Activated naive CD8-positive, alpha-beta T cell treated with anti-CD3 and anti-CD28 coated beads, Interleukin-2, amount 50 U/mL, for 24 hours (primary cell): ENCODE results near the gene RPH3AL.
A peak's percentile ranks its signal among the peaks of the same experiment; 100 is the strongest.

ENCODE experiments used
- ATAC-seq: fragments of 150-1000 bp; cut with Tn5 transposase; one replicate; pipeline ENCODE4 v1.10.0; 2021
- DNase-seq: peaks from one replicate; pipeline ENCODE4 v3.0.0; 2021
- H3K27ac Mint-ChIP-seq: one replicate; pipeline ENCODE4 v1.8.0; 2021; ENCODE audit warnings: mild to moderate bottlenecking, mixed read lengths
- H3K27me3 Mint-ChIP-seq: one replicate; pipeline ENCODE4 v1.8.0; 2021; ENCODE audit warnings: mixed read lengths
- H3K36me3 Mint-ChIP-seq: one replicate; pipeline ENCODE4 v1.8.0; 2021; ENCODE audit warnings: low read depth, mixed read lengths
- H3K4me1 Mint-ChIP-seq: one replicate; pipeline ENCODE4 v1.8.0; 2021; ENCODE audit warnings: mixed read lengths
- H3K4me3 Mint-ChIP-seq: one replicate; pipeline ENCODE4 v1.8.0; 2021; ENCODE audit warnings: mild to moderate bottlenecking, moderate library complexity, mixed read lengths
- H3K9me3 Mint-ChIP-seq: one replicate; pipeline ENCODE4 v1.8.0; 2021; ENCODE audit warnings: mixed read lengths

RPH3AL gene, protein sequence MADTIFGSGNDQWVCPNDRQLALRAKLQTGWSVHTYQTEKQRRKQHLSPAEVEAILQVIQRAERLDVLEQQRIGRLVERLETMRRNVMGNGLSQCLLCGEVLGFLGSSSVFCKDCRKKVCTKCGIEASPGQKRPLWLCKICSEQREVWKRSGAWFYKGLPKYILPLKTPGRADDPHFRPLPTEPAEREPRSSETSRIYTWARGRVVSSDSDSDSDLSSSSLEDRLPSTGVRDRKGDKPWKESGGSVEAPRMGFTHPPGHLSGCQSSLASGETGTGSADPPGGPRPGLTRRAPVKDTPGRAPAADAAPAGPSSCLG

DNA sequence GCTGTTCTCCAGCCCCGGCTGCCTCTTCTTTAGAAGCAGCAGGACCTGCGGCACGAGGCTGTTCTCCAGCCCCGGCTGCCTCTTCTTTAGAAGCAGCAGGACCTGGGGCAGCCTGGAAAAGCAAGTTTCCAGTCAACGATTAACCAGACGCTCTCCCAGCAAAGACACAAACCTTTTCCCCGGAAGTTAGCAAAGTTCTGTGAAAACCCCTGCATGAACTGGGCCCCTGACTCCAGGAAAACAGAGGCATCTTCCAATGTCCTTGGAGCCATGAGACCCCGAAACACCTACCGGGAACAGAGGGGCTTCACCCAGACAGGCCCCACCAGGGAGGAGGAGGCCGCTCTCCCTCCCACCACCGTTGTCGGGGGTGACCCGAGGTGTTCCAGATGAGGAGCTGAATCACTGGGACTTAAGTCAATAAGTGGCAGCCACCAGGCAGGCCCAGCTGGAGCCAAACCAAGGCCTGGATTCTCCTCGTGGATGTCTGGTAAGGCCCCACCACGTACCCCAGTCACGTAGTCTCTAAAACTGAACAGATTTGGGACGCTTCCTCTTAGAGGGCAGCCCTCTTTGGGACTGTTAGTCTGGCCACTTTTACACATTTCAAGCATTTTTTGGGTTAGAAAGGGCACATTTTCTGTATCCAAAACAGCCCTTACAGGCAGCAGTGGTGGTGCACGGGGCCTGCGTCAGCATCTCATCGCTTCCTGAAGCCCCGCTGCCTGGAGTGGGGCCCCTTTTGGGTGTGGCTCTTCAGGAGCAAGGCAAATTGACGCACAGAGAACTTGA, at the start of gene RPH3AL:
Gene RPH3AL (minus strand): TSS at position 387 of the 792 bp plus-strand sequence. CDS start 25,264 bp downstream, outside the sequence.
- H3K36me3 Mint-ChIP-seq = peaks cover 2% of the 10 kb centered on the region
- no peaks in the 10 kb centered on the region for H3K4me1 Mint-ChIP-seq
- no peak within 1 kb of the TSS for H3K4me3 Mint-ChIP-seq
- no peak for DNase-seq
- no peak within 1 kb of the TSS for H3K27ac Mint-ChIP-seq
- ATAC-seq = no peak
- H3K27me3 Mint-ChIP-seq = no peaks in the 10 kb centered on the region
- peaks cover 7% of the 10 kb centered on the region for H3K9me3 Mint-ChIP-seq

DNA sequence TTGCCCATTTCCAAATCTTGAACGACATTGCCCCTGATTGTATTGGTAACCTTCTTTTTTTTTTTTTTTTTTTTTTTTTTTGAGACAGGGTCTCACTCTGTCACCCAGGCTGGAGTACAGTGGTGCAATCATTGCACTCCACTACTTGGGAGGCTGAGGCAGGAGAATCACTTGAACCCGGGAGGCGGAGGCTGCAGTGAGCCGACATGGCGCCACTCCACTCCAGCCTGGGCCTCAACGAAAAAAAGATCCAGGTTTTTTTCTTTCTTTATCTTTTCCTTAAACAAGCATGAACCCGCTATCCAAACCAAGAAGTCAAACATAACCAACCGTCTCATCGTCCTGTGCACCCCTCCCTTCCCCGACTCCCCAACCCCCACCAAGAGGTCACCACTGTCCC, 47.6 kb upstream of the RPH3AL start:
- DNase-seq (no peak), ATAC-seq (no peak)
- no peak overlapping the region for H3K4me3 Mint-ChIP-seq
- no peaks in the 10 kb centered on the region for H3K27me3 Mint-ChIP-seq
- no peaks in the 10 kb centered on the region for H3K4me1 Mint-ChIP-seq
- no peak overlapping the region for H3K27ac Mint-ChIP-seq
- no peaks in the 10 kb centered on the region for H3K9me3 Mint-ChIP-seq
- no peaks in the 10 kb centered on the region for H3K36me3 Mint-ChIP-seq

DNA sequence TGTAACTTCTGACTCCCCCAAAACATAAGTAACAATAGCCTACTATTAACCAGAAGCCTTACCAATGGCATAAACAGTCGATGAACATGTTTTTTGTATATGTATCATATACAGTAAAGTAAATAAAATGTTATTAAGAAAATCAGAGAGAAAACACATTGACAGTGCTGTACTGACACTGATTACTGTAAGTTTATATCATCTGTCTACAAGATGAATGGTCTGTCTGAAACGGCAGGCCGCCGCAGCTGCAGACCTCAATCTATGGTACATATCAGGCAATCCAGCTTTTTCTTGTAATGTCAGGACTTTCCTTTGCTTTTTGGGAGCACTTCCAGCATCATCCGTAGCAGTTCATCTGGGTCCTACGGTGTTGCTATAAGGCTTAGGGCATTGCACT, 44.2 kb upstream of the RPH3AL start:
- no peak for ATAC-seq
- H3K27me3 Mint-ChIP-seq = no peaks in the 10 kb centered on the region
- H3K9me3 Mint-ChIP-seq = no peaks in the 10 kb centered on the region
- DNase-seq = no peak
- no peak overlapping the region for H3K4me3 Mint-ChIP-seq
- no peak overlapping the region for H3K27ac Mint-ChIP-seq
- no peaks in the 10 kb centered on the region for H3K4me1 Mint-ChIP-seq
- no peaks in the 10 kb centered on the region for H3K36me3 Mint-ChIP-seq

DNA sequence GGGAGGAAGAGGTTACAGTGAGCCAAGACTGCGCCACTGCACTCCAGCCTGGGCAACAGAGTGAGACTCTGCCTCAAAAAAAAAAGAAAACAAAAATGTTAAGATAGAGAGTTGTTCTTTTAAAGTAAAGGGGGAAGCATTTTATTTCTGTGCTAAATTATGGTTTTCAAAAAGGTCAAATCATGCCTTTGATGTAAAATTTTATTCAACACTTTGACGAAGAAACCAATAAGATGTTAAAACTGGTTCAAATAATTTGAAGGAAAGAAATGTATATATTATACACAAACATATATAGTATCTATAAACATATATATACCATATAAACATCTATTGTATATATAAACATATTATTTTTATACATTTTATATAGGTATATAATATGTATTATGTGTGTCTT, 43.4 kb upstream of the RPH3AL start:
- H3K27ac Mint-ChIP-seq = no peak overlapping the region
- H3K9me3 Mint-ChIP-seq = no peaks in the 10 kb centered on the region
- no peak overlapping the region for H3K4me3 Mint-ChIP-seq
- ATAC-seq = no peak
- H3K4me1 Mint-ChIP-seq = no peaks in the 10 kb centered on the region
- H3K36me3 Mint-ChIP-seq = no peaks in the 10 kb centered on the region
- no peaks in the 10 kb centered on the region for H3K27me3 Mint-ChIP-seq
- DNase-seq = no peak

DNA sequence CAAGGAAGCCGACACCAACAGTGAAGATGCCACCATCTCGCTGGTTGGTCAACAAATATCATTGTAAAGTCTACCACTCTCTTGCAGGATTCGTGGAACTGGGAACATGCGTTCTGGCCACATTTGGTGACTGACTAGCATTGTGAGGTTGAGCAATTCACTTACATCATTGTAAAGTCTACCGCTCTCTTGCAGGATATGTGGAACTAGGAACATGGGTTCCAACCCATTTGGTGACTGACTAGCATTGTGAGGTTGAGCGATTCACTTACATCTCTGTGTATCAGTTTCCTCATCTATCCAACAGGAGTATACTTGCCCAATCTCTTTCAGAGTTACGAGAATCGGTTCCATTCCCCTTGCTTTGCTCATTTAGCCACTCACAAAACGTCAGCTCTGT, 42.6 kb upstream of the RPH3AL start:
- Mint-ChIP-seq H3K9me3 (no peaks in the 10 kb centered on the region), H3K4me3 (no peak overlapping the region), H3K27me3 (no peaks in the 10 kb centered on the region), H3K36me3 (no peaks in the 10 kb centered on the region), H3K4me1 (no peaks in the 10 kb centered on the region), H3K27ac (no peak overlapping the region)
- ATAC-seq (no peak), DNase-seq (no peak)

DNA sequence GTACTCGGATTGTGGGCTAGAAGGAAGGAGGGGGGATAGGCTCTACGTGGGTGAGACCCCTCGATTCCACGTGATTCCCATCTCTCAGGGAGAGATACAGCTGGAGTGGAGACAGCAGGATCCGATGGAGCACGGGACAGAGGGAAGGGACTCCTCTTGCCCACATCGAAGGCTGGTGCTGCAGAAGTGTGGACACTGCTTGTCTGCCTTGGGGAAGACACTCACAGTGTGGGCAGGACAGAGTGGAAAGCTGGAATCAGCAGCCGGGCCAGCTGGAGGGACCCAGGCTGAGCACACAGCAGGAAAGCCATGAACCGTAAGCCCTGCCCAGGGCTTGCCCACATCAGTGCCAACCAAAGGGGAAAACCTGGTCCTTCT, 42.1 kb upstream of the RPH3AL start:
- no peak overlapping the region for H3K4me3 Mint-ChIP-seq
- H3K27me3 Mint-ChIP-seq = no peaks in the 10 kb centered on the region
- H3K36me3 Mint-ChIP-seq = no peaks in the 10 kb centered on the region
- no peaks in the 10 kb centered on the region for H3K4me1 Mint-ChIP-seq
- DNase-seq (no peak), ATAC-seq (no peak)
- no peak overlapping the region for H3K27ac Mint-ChIP-seq
- no peaks in the 10 kb centered on the region for H3K9me3 Mint-ChIP-seq

DNA sequence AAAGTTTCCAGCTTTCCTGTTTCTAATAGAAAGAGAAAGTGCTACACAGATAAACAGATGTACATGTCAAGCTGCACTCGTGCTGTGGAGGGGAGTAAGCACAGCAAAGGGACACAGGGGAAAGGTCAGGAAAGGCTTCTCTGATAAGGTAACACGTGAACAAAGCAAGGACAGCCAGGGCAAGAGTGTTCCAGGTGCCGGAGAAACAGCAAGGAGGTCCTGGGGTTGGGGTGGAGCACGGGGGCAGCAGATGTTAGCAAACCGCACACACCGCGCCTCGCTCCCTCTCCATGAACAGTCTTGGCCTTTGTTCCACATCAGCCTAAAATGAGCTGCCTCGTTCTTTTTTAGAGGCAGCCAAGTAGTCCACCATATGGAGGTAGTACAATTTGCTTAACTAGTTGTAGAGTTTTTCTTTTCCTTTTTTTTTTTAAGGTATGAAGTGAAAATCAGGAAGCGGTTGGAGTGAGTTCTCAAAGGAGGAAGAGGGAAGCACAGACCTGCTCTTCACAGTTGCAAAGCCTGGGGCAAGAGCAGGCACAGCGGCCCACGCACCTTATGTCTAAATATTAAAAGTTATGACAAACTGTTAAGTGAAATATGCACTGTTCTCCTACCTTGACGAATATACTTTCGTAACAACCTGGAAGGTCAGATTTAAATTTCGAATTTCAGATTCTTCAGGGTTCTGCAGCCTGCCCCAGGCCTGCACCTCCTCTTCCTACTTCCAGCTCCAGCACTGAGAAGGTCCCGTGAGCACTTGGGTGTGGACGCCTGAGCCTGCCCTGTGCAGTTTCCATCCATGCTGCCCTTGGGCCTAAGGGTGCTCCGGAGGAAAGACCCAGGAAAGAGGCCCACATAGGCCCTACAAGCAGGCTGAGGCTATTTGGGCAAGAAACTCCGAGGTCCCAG, 41.5 kb upstream of the RPH3AL start:
- H3K27ac Mint-ChIP-seq = no peak overlapping the region
- ATAC-seq (no peak), DNase-seq (no peak)
- H3K27me3 Mint-ChIP-seq = no peaks in the 10 kb centered on the region
- H3K36me3 Mint-ChIP-seq = no peaks in the 10 kb centered on the region
- H3K4me1 Mint-ChIP-seq = no peaks in the 10 kb centered on the region
- no peak overlapping the region for H3K4me3 Mint-ChIP-seq
- H3K9me3 Mint-ChIP-seq = no peaks in the 10 kb centered on the region

DNA sequence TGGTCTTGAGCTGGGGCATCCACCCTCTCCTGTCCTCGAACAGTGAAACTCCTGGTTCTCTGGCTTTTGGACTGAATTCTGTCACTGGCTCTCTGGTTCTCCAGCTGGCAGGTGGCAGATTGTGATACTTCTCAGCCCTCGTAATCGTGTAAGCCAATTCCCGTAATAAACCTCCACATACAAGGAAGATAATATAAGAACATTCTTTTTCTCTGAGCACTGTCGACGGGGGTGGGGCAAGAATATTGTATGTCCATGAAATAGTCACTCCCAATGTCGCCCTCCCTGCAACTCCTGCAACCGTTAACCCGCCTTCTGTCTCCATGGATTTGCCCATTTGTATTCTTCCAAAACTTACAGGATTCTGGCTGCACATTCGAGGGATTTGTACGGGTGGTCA, 39.2 kb upstream of the RPH3AL start:
- ATAC-seq = no peak
- peaks cover 2% of the 10 kb centered on the region for H3K27me3 Mint-ChIP-seq
- peaks cover under 1% of the 10 kb centered on the region for H3K4me1 Mint-ChIP-seq
- no peaks in the 10 kb centered on the region for H3K36me3 Mint-ChIP-seq
- no peak overlapping the region for H3K4me3 Mint-ChIP-seq
- DNase-seq = no peak
- no peaks in the 10 kb centered on the region for H3K9me3 Mint-ChIP-seq
- H3K27ac Mint-ChIP-seq = no peak overlapping the region

DNA sequence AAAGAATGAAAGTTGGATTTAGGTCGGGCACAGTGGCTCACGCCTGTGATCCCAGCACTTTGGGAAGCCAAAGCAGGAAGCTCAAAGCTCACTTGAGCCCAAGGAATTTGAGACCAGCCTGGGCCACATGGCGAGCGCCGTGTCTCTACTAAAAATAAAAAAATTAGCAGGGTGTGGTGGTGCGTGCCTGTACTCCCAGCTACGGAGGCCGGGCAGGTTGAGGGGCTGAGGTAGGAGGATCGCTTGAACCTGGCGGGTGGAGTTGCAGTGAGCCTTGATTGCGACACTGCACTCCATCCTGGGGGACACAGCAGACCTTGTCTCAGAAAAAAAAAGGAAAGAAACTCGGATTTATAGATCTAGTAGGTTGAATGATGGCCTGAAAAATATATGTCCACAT, 37.4 kb upstream of the RPH3AL start:
- no peaks in the 10 kb centered on the region for H3K36me3 Mint-ChIP-seq
- ATAC-seq (no peak), DNase-seq (no peak)
- H3K27me3 Mint-ChIP-seq = peaks cover 5% of the 10 kb centered on the region
- H3K4me1 Mint-ChIP-seq = peaks cover 6% of the 10 kb centered on the region
- H3K9me3 Mint-ChIP-seq = no peaks in the 10 kb centered on the region
- H3K4me3 Mint-ChIP-seq = no peak overlapping the region
- no peak overlapping the region for H3K27ac Mint-ChIP-seq

DNA sequence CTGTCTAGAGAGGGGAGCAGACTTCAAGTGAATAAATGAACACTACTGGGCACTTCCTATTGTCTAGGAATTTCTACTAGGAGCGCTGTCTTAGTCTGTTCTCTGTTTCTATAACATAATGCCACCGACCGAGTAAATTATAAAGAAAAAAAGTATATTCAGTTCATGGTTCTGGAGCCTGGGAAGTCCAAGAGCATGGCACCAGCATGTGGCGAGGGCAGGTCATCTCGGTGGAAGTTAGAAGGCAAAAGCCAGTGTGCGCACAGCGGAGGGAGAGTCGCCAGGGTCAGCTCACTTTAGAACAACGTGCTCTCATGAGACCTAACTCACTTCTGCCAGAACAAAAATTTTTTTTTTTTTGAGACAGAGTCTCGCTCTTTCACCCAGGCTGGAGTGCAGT, 35.5 kb upstream of the RPH3AL start:
- H3K27me3 Mint-ChIP-seq = peaks cover 13% of the 10 kb centered on the region
- H3K36me3 Mint-ChIP-seq = no peaks in the 10 kb centered on the region
- peaks cover 10% of the 10 kb centered on the region for H3K4me1 Mint-ChIP-seq
- ATAC-seq (no peak), DNase-seq (no peak)
- no peaks in the 10 kb centered on the region for H3K9me3 Mint-ChIP-seq
- no peak overlapping the region for H3K4me3 Mint-ChIP-seq
- no peak overlapping the region for H3K27ac Mint-ChIP-seq

DNA sequence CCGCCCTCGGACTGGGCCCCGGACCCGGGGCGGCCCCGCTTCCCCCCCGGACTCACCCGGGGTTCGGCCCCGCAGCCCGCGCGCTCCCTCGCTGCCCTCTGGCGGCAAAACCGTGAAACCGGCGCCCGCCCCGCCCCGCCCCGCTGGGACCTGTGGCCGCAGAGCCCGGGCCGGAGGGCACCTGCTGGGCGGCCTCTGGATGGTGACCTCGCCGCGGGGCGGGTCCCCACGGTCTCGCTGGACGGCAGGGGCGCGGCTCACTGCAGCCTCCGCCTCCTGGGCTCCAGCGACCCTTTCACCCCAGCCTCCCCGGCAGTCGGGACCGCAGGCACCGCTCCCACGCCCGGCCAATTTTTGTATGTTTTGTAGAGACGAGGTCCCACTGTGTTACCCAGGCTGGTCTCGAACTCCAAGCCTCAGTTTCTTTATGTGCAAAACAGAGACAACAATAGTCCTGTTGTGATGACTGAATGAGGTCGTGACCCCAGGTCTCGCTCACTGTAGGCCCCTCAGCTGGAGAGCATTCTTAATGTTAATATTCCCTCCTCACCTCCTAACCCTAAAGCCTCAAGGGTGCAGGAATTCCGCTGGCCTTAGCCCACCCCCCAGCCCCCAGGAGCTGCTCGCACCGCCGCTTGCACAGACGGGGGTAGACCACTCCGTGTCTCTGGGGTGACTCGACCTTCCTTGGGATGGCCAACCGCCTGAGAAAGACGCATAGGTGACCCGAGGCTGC, 33.7 kb upstream of the RPH3AL start:
- ATAC-seq (peak; percentile 70), DNase-seq (peak; percentile 82)
- Mint-ChIP-seq H3K9me3 (peaks cover 3% of the 10 kb centered on the region), H3K36me3 (no peaks in the 10 kb centered on the region), H3K27me3 (peaks cover 13% of the 10 kb centered on the region), H3K4me3 (peak overlapping the region; percentile 75), H3K4me1 (peaks cover 12% of the 10 kb centered on the region), H3K27ac (no peak overlapping the region)

DNA sequence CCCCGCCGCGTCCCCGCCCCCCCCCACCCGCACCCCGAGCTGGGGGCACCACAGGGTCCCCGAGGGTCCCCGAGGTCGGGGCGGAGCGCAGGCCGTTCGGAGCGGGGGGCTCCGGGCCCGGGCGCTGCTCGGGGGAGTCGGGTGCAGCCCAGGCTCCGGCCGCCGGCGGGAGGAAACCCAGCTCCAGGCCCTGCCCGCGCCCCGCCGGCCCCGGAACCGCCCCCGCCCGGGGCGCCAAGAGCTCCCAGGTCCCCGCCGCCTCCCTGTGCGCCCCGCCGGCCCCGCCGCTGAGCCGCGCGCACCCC, 33.2 kb upstream of the RPH3AL start:
- no peaks in the 10 kb centered on the region for H3K36me3 Mint-ChIP-seq
- peaks cover 12% of the 10 kb centered on the region for H3K4me1 Mint-ChIP-seq
- ATAC-seq (no peak), DNase-seq (no peak)
- peaks cover 3% of the 10 kb centered on the region for H3K9me3 Mint-ChIP-seq
- no peak overlapping the region for H3K4me3 Mint-ChIP-seq
- H3K27me3 Mint-ChIP-seq = peaks cover 13% of the 10 kb centered on the region
- no peak overlapping the region for H3K27ac Mint-ChIP-seq

DNA sequence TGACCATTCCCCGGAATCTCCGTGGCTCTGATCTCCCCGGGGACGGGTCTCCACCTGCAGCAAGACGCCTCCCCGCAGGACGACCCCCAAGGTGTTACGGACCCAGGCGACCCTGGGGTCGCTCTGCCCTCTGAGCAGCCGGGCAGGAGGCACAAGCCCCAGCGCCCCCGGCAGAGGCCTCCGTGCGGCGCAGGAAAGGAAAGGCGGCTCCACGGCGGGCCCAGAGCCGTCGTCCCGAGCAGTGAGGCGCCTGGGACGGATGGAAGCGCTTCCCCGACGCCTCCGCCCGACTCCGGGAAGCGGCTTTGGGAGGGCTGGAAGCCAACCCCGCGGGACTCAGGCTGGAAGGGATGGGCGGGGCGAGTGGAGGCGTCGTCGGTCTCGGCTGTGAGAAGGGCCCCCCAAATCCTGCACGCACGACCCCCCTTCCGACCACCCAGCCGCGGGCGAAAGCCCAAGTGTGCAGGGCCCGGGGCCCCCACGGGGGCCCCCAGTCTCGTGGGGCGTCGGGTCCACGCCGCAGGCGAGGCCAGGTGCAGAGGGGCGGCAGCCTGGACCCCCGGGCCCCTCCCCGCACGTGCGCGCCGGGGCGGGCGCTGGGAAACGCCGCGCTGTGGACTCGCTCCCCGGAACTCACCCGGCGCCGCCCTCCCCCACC, 32.7 kb upstream of the RPH3AL start:
- ATAC-seq (no peak), DNase-seq (peak; percentile 12)
- Mint-ChIP-seq H3K9me3 (peaks cover 3% of the 10 kb centered on the region), H3K36me3 (no peaks in the 10 kb centered on the region), H3K4me1 (peaks cover 12% of the 10 kb centered on the region), H3K27me3 (peaks cover 13% of the 10 kb centered on the region), H3K4me3 (no peak overlapping the region), H3K27ac (no peak overlapping the region)

DNA sequence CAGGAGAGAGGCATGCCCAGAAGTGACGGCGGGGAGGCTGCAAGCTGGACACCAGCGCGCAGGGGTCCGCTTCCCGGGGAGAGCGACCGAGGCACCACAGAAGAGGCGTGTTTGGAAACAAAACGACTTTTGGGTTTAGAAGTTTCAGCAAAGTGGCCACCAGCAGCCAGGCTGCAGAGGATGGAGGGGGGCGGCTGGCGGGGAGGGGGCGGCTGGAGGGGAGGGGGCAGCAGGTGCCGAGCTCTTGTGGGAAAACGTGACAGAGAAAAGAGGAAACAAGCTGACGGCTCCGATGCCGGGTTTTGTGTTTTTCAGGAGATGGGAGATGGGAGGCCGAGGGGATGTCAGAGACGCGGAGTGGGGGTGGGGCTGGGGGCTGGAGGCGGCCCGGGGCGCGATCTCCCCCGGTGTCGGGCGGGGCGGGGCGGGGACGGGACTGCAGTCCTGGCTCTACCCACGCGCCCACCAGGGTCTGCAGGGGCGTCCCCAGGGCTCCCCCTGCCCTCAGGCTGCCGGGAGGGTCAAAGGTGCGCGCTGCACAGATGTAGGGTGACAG, 32.1 kb upstream of the RPH3AL start:
- no peak overlapping the region for H3K27ac Mint-ChIP-seq
- peaks cover 3% of the 10 kb centered on the region for H3K9me3 Mint-ChIP-seq
- peak overlapping the region; percentile 37 for H3K4me3 Mint-ChIP-seq
- H3K36me3 Mint-ChIP-seq = no peaks in the 10 kb centered on the region
- DNase-seq = no peak
- H3K27me3 Mint-ChIP-seq = peaks cover 13% of the 10 kb centered on the region
- peaks cover 12% of the 10 kb centered on the region for H3K4me1 Mint-ChIP-seq
- ATAC-seq = no peak
